Measurements from ENCODE around the gene EEF2.
A peak's percentile ranks its signal among the peaks of the same experiment; 100 is the strongest.

The EEF2 gene

GRCh38 chr19:3984584-3984907 lies 717 bp downstream of the EEF2 start:
- peak; percentile 23 for DNase-seq (ENCODE audit: low read depth, low spot score)

- peak; percentile 25 for DNase-seq (ENCODE audit: low read depth, low spot score)
Observed at GRCh38 chr19:3983936-3984583, 1.2 kb downstream of the EEF2 start.

- no peak for DNase-seq (ENCODE audit: low read depth, low spot score)
Observed at GRCh38 chr19:3983542-3983914, 1.7 kb downstream of the EEF2 start.

- peak; percentile 56 for DNase-seq (ENCODE audit: low read depth, low spot score)
Observed at GRCh38 chr19:3982701-3983541, 2.3 kb downstream of the EEF2 start.

GRCh38 chr19:3981736-3982681 lies 3.3 kb downstream of the EEF2 start:
- no peak for DNase-seq (ENCODE audit: low read depth, low spot score)

- DNase-seq (ENCODE audit: low read depth, low spot score) = no peak
Observed at GRCh38 chr19:3981373-3981735, 3.9 kb downstream of the EEF2 start.

- peak; percentile 19 for DNase-seq (ENCODE audit: low read depth, low spot score)
Observed at GRCh38 chr19:3980353-3981251, 4.7 kb downstream of the EEF2 start.

GRCh38 chr19:3979674-3980352 lies 5.5 kb downstream of the EEF2 start:
- DNase-seq (ENCODE audit: low read depth, low spot score) = no peak

GRCh38 chr19:3979289-3979673 lies 6.0 kb downstream of the EEF2 start:
- DNase-seq (ENCODE audit: low read depth, low spot score) = no peak

GRCh38 chr19:3978145-3978544 lies 7.1 kb downstream of the EEF2 start:
- no peak for DNase-seq (ENCODE audit: low read depth, low spot score)

- DNase-seq (ENCODE audit: low read depth, low spot score) = peak; percentile 55
Observed at GRCh38 chr19:3977242-3978143, 7.8 kb downstream of the EEF2 start.

GRCh38 chr19:3976495-3977241 lies 8.6 kb downstream of the EEF2 start:
- DNase-seq (ENCODE audit: low read depth, low spot score) = no peak

GRCh38 chr19:3975637-3976087 lies 9.6 kb downstream of the EEF2 start:
- DNase-seq (ENCODE audit: low read depth, low spot score) = no peak

- DNase-seq (ENCODE audit: low read depth, low spot score) = peak; percentile 25
Observed at GRCh38 chr19:3975144-3975543, 10.1 kb downstream of the EEF2 start.

GRCh38 chr19:3970808-3971598 lies 14.3 kb downstream of the EEF2 start, which contains the start of gene DAPK3:
Gene DAPK3 (minus strand): TSS chr19:3971099. CDS start chr19:3969735, 1,364 bp downstream.
- DNase-seq (ENCODE audit: low read depth, low spot score) = peak; percentile 100

- DNase-seq (ENCODE audit: low read depth, low spot score) = no peak
Observed at GRCh38 chr19:3970313-3970807, 14.9 kb downstream of the EEF2 start.

- peak; percentile 82 for DNase-seq (ENCODE audit: low read depth, low spot score)
Observed at GRCh38 chr19:3969435-3970312, 15.6 kb downstream of the EEF2 start.

All from ELF-1 (cell line).